GM19397 (cell line): ENCODE measurements around the gene UMPS.

ENCODE experiments used
- ATAC-seq: cut with Tn5 transposase; IDR thresholded peaks from one replicate; pipeline ENCODE4 v1.9.1; 2021; ENCODE audit warnings: mild to moderate bottlenecking, moderate library complexity; ENCODE audit not compliant: unreplicated experiment

The UMPS gene

DNA sequence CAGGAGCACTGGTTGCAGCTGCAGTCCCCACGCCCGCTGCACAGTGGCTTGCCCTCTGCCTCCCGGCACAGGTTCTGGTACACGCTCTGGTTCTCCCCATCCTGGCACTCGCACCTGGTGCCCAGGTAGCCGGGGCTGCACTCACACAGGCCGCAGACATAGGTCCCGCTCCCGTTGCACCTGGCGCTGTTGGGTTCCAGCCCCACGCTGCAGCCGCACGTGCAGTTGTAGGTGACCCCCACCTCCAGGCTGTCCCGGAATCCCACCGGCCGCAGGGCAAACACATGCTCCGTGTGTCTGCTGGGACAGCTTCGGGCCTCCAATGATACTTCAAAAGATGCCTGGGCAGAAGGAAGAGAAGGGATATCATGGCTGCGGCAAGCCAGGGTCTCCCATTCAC lies 66.2 kb downstream of the UMPS start:
- no peak for ATAC-seq

DNA sequence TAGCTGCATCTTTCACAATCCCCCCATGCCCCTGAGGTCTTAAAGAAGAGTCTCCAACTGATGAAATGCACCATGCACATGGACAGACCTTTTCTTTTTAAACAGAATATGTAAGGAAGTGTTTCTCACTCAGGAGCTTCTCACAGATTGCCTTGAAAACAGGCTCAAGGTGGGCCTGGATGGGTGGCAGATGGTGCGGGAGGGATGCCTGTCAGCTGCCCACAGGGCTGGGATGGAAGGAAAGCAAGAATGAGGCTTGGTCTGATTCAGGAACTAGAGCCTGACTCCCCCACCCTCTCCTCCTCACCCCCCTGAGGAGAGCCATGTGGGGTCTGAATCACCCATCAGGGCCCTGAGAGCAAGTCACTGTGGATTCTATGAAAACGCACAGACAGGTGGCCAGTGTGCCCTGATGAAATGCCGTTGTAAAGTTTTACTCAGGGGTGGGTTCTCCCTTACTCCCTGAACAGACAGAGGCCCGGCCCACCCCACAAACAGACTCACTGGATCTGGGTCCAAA lies 67.2 kb downstream of the UMPS start:
- no peak for ATAC-seq
